Measurements from ENCODE around the gene ANXA2. TPM values are rescaled to one million over a fixed set of nuclear protein-coding genes. Genes with fewer than 3 reads are reported as not detected.

ANXA2 gene
- 2,114 and 2,202 TPM in 2 replicates for total RNA-seq (2014; rRNA removed)
- percentile 99 among the genes with signal in this experiment for Bru-seq, nascent RNA
- percentile 98 among the genes with signal in this experiment for BruChase-seq, experiment 1, labeled RNA remaining after a 6-hour chase
- percentile 97 among the genes with signal in this experiment for BruChase-seq, experiment 2, labeled RNA remaining after a 2-hour chase
- long read RNA-seq, transcript ANXA2-201 (13 exons, 1,444 nt), result minor isoform, 10 of 1,877 reads
- long read RNA-seq, transcript ANXA2-202 (14 exons, 1,676 nt), result minor isoform, 6 of 1,877 reads
- long read RNA-seq, transcript ANXA2-204 (13 exons, 1,435 nt), result major isoform, 1,526 of 1,877 reads
- long read RNA-seq, transcript ANXA2-203 (14 exons, 1,444 nt), result minor isoform, 80 of 1,877 reads
- long read RNA-seq, partial matches to known transcripts, result 148 of 1,877 reads
- long read RNA-seq, other reads (novel, unspliced or antisense), result 103 of 1,877 reads

DNA sequence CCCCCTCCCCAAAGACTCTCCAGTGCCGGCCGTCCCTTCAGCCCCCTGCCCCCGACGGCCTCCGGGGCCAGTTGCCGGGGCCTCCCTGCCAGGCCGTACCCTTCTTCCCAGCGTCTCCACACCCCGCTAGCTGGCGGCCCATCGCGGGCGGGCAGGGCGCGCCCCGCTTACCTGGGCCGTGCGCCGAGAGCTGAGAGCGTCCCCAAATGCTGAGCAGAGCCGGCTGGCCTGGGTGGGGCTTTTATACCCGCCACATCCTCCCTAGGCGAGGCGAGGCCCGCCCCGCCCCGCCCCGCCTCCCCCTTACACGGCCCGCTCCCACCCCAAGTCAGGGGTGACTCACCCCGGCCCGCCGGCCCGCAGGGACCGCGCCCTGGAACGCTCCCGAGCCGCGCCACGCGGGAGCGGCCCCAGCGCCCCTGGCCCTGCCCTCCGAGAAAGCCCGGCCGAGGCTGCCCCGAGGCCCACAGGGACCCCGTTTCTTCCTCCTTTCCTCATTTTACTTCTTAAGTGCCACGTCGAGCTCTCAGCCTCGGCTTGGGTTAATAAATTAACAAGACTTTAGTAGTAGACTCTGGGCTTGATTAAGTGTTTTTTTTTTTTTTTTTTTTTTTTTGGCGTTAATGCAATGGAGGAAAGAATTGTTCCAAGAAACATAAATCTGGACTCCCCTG lies at the start of gene ANXA2:
Gene ANXA2, minus strand, starts transcription at position 215 of the 674 bp plus-strand sequence. CDS start 11,911 bp downstream, outside the sequence.
- peaks cover 32% of the 10 kb centered on the region for H3K36me3 ChIP-seq (ENCODE audit: low read depth, low read length)
- H3F3A ChIP-seq (ENCODE audit: low read length, unreplicated experiment), result peaks cover 33% of the 10 kb centered on the region
- H3K27ac ChIP-seq (ENCODE audit: low read length), result peak within 1 kb of the TSS; percentile 98
- H2AFZ ChIP-seq (ENCODE audit: low read length), result peak within 1 kb of the TSS; percentile 56
- peaks cover 60% of the 10 kb centered on the region for H3K79me2 ChIP-seq (ENCODE audit: low read length)
- ChIA-PET CTCF (no interaction called here), POLR2A (ENCODE audit: unreplicated experiment) (interaction anchor here (0.6 to 1.4 kb wide), 4 partner anchors 10 to 79 kb away, joined by 4 to 35 read pairs (median 12); no protein-coding TSS in a partner anchor)
- H3K9me2 ChIP-seq (replicated peaks; ENCODE audit: low read length), result no peaks in the 10 kb centered on the region
- H4K20me1 ChIP-seq (ENCODE audit: low read length), result peaks cover 36% of the 10 kb centered on the region
- peaks cover 66% of the 10 kb centered on the region for H3K4me1 ChIP-seq (ENCODE audit: insufficient read depth, low read length)
- peak within 1 kb of the TSS; percentile 93 for H3K4me3 ChIP-seq (ENCODE audit: low read length)
- H3K9ac ChIP-seq (ENCODE audit: low read length), result peak within 1 kb of the TSS; percentile 100
- no peaks in the 10 kb centered on the region for H3K9me3 ChIP-seq (ENCODE audit: low read length)
- H3K27me3 ChIP-seq (ENCODE audit: low read length), result no peaks in the 10 kb centered on the region
- ATAC-seq (peak; percentile 33), DNase-seq (peak; percentile 91)
- TF ChIP-seq EZH2phosphoT487 (IDR thresholded peaks at IDR 0.05; ENCODE audit: borderline replicate concordance, low read length), result no peak
- TF ChIP-seq, protein P1, sequence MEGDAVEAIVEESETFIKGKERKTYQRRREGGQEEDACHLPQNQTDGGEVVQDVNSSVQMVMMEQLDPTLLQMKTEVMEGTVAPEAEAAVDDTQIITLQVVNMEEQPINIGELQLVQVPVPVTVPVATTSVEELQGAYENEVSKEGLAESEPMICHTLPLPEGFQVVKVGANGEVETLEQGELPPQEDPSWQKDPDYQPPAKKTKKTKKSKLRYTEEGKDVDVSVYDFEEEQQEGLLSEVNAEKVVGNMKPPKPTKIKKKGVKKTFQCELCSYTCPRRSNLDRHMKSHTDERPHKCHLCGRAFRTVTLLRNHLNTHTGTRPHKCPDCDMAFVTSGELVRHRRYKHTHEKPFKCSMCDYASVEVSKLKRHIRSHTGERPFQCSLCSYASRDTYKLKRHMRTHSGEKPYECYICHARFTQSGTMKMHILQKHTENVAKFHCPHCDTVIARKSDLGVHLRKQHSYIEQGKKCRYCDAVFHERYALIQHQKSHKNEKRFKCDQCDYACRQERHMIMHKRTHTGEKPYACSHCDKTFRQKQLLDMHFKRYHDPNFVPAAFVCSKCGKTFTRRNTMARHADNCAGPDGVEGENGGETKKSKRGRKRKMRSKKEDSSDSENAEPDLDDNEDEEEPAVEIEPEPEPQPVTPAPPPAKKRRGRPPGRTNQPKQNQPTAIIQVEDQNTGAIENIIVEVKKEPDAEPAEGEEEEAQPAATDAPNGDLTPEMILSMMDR (conservative IDR thresholded peaks at IDR 0.05; ENCODE audit: low read depth, low read length), result no peak
- no peak for TF ChIP-seq EZH2 (IDR thresholded peaks at IDR 0.05; ENCODE audit: low read length, unreplicated experiment)
- intact Hi-C loops (cut with micrococcal nuclease), result loop anchor here (1.0 to 10.0 kb wide), 2 partner anchors 46 to 127 kb away; no protein-coding TSS in a partner anchor
- H3K4me2 ChIP-seq (ENCODE audit: low read length), result peak within 1 kb of the TSS; percentile 98
- BruUV-seq (replicated peaks), result no TSS peak

DNA sequence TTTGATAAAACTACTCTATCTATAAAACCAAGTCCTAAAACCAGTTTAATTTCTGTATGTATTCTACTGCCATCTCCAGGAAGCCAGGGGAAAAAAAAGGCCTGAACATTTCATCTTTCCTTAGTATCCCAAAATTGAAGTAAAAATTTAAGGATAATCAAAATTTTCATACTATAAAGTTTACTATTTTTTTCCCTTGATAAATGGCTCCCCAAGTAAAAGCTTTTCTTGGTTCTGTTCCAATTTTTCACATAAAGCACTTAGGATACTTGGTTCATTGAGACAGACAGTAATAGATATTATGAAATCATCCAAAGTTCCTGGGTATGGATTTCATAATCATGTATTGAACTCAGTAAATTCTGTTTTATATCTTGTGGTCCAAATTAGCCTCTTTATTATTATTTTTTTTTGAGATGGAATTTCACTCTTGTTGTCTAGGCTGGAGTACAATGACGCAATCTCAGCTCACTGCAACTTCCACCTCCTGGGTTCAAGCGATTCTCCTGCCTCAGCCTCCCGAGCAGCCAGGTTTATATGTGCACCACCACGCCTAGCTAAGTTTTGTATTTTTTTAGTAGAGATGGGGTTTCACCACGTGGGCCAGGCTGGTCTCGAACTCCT lies 46.6 kb upstream of the ANXA2 start:
- ATAC-seq, result peak; percentile 40; the same call in 1 of the 2 replicates
- H3K4me3 ChIP-seq (ENCODE audit: low read length), result no peak overlapping the region
- intact Hi-C loops (cut with micrococcal nuclease), result loop anchor here (1.0 to 5.0 kb wide), 4 partner anchors 47 to 102 kb away; partner anchors contain the start of gene ANXA2
- H2AFZ ChIP-seq (ENCODE audit: low read length), result no peak overlapping the region
- H3K79me2 ChIP-seq (ENCODE audit: low read length), result peaks cover 12% of the 10 kb centered on the region; the same call in 1 of the 2 replicates
- no peak overlapping the region for H3K4me2 ChIP-seq (ENCODE audit: low read length)
- H3K9me2 ChIP-seq (replicated peaks; ENCODE audit: low read length), result no peaks in the 10 kb centered on the region
- H3K27ac ChIP-seq (ENCODE audit: low read length), result no peak overlapping the region
- H4K20me1 ChIP-seq (ENCODE audit: low read length), result no peaks in the 10 kb centered on the region
- no peak overlapping the region for H3K9ac ChIP-seq (ENCODE audit: low read length)
- peak; percentile 45 for DNase-seq
- H3K27me3 ChIP-seq (ENCODE audit: low read length), result no peaks in the 10 kb centered on the region
- no TSS peak for BruUV-seq (replicated peaks)
- H3F3A ChIP-seq (ENCODE audit: low read length, unreplicated experiment), result no peaks in the 10 kb centered on the region
- peaks cover 12% of the 10 kb centered on the region; the same call in 1 of the 2 replicates for H3K36me3 ChIP-seq (ENCODE audit: low read depth, low read length)
- no peaks in the 10 kb centered on the region for H3K9me3 ChIP-seq (ENCODE audit: low read length)
- CTCF ChIA-PET, result interaction anchor here (0.6 to 1.2 kb wide), 4 partner anchors 37 to 719 kb away, joined by 3 to 5 read pairs (median 3); no protein-coding TSS in a partner anchor
- TF ChIP-seq EZH2phosphoT487 (IDR thresholded peaks at IDR 0.05; ENCODE audit: borderline replicate concordance, low read length) (no peak), EZH2 (IDR thresholded peaks at IDR 0.05; ENCODE audit: low read length, unreplicated experiment) (no peak)
- TF ChIP-seq, protein P1 (conservative IDR thresholded peaks at IDR 0.05; ENCODE audit: low read depth, low read length), result peak; percentile 66
- POLR2A ChIA-PET (ENCODE audit: unreplicated experiment), result interaction anchor here (0.5 kb wide), 1 partner anchor 13 kb away, joined by 4 read pairs; no protein-coding TSS in a partner anchor
- H3K4me1 ChIP-seq (ENCODE audit: insufficient read depth, low read length), result peaks cover 15% of the 10 kb centered on the region
